ENCODE measurements around the gene TGM6. TPM values are rescaled to one million over a fixed set of nuclear protein-coding genes. Genes with fewer than 3 reads are reported as not detected.
"Not testable (repeated sequence)": the region's sequence is repeated elsewhere in the genome, so short reads cannot be mapped to it uniquely, and the experiment has no call there.

TGM6 gene
- total RNA-seq, 4 donors from 2014 or later, result not detected

- Histone ChIP-seq H3K9me3 (no peaks in the 10 kb centered on the region), H3K36me3 (no peaks in the 10 kb centered on the region), H3K27me3 (no peaks in the 10 kb centered on the region), H3K27ac (no peak overlapping the region), H3K4me1 (no peaks in the 10 kb centered on the region), H3K4me3 (replicated peaks in 1 of 3) (no peak overlapping the region)
- TF ChIP-seq POLR2A (IDR thresholded peaks at IDR 0.05), result no peak
- TF ChIP-seq CTCF (IDR thresholded peaks at IDR 0.05), result no peak
- WGBS, 2 donors, result 91% methylated on average over 24 of the region's 24 CpGs
- intact Hi-C loops (cut with DNase I), result no loop called here
- DNase-seq, result no peak
Measured at GRCh38 chr20:2403291-2404052, 22.8 kb downstream of the TGM6 start.

GRCh38 chr20:2405693-2406065 lies 25.0 kb downstream of the TGM6 start:
- no peak for DNase-seq
- Histone ChIP-seq H3K36me3 (no peaks in the 10 kb centered on the region), H3K27me3 (no peaks in the 10 kb centered on the region), H3K9me3 (no peaks in the 10 kb centered on the region), H3K4me1 (no peaks in the 10 kb centered on the region), H3K27ac (no peak overlapping the region), H3K4me3 (replicated peaks in 1 of 3) (no peak overlapping the region)
- intact Hi-C loops (cut with DNase I), result no loop called here
- TF ChIP-seq CTCF (IDR thresholded peaks at IDR 0.05), result no peak
- 35 to 62% methylated on average over 1 of the region's 1 CpG for WGBS, 2 donors

DNA sequence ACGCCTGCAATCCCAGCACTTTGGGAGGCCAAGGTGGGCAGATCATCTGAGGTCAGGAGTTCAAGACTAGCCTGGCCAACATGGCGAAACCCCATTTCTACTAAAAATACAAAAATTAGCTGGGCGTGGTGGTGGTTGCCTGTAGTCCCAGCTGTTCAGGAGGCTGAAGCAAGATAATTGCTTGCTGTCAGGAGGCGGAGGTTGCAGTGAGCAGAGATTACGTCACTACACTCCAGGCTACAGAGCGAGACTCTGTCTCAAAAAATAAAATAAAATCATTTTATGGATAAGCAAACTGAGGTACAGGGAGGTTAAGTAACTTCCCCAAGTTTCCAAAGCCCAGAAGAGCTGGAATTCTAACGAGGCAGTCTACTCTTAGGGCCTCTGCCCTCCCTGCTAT lies 26.7 kb downstream of the TGM6 start:
- H3K27me3 ChIP-seq; H3K27ac ChIP-seq; H3K4me3 ChIP-seq (replicated peaks in 1 of 3); H3K36me3 ChIP-seq; H3K9me3 ChIP-seq; DNase-seq; intact Hi-C loops (cut with DNase I); H3K4me1 ChIP-seq: not testable (repeated sequence)
- WGBS, 2 donors, result 79 to 82% methylated on average over 7 of the region's 7 CpGs

DNA sequence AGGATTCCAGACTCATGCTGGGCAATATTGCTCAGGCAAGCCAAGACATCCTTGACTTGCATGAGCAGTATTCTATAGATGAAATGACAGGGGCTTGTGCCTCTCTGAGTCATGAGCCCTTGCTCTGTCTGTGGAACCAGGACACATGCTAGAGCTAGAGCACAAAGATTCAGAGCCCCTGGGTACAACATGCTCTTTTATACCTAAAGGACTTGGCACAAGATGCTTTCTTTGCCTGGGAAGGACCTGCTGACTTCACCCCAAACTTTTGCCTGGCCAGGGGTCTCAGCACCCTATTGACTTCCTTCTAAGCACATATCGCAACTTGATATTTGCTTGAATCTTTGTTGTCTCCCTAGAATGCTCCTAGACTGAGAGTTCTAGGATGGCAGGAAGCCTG lies 27.4 kb downstream of the TGM6 start:
- no peaks in the 10 kb centered on the region for H3K36me3 ChIP-seq

DNA sequence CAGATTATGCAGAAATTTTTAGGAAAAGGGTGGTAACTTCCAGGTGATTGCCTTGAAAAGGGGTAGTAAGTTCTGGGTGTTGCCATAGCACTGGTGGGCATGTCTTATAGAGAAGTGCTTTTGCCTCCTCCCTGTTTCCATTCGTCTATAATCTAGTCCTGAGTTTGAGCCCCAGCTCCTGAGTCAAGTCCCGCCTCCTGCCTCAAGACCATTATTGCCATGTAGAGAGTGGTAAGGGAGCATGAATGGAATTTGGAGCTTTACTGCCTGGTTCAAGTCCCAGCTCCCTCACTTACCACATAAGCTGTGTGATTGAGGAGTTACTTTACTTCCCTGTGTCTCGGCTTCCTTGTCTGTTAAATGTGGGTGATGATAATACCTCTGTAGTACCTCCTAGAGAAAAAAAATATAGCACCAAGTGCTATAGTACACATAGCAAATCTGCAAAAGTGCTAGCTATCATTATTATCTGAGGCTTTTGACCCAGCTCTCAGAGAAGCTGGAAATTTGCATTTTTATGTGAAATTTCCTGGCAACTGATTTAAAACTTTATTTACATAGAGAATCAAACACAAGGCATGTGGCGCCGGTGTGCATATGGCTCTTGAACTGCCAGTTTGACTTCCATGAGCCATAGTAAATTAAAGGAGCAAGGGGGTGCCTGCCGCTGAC lies 36.0 kb downstream of the TGM6 start:
- H3K9me3 ChIP-seq, result no peaks in the 10 kb centered on the region
- intact Hi-C loops (cut with DNase I), result no loop called here
- no peaks in the 10 kb centered on the region for H3K27me3 ChIP-seq
- H3K4me1 ChIP-seq, result no peaks in the 10 kb centered on the region
- DNase-seq, result no peak
- no peaks in the 10 kb centered on the region for H3K36me3 ChIP-seq
- no peak for TF ChIP-seq CTCF (IDR thresholded peaks at IDR 0.05)
- TF ChIP-seq POLR2A (IDR thresholded peaks at IDR 0.05), result no peak
- 75 to 78% methylated on average over 6 of the region's 6 CpGs for whole genome bisulfite sequencing, 2 donors
- H3K4me3 ChIP-seq (replicated peaks in 1 of 3), result no peak overlapping the region
- no peak overlapping the region for H3K27ac ChIP-seq

More for the DNA sequence above, 27.4 kb downstream of the TGM6 start:
- no peak for DNase-seq
- H3K27ac ChIP-seq, result no peak overlapping the region
- 94 to 100% methylated on average over 1 of the region's 1 CpG for WGBS, 2 donors
- no peaks in the 10 kb centered on the region for H3K9me3 ChIP-seq
- no peaks in the 10 kb centered on the region for H3K4me1 ChIP-seq
- no peak for TF ChIP-seq POLR2A (IDR thresholded peaks at IDR 0.05)
- TF ChIP-seq CTCF (IDR thresholded peaks at IDR 0.05), result no peak
- H3K4me3 ChIP-seq (replicated peaks in 1 of 3), result no peak overlapping the region
- intact Hi-C loops (cut with DNase I), result no loop called here
- H3K27me3 ChIP-seq, result no peaks in the 10 kb centered on the region
